ENCODE results near the gene NCK2.

GRCh38 chr2:105813405-105813804 lies 68.7 kb downstream of the NCK2 start:
- TF ChIP-seq CTCF (conservative IDR thresholded peaks at IDR 0.05 in 1 of 2, IDR thresholded peaks at IDR 0.05 in 1 of 2; ENCODE audit: extremely low read depth in 1 of 2, insufficient read depth in 1 of 2, low read depth in 1 of 2, low read length in 2 of 2) (no peak), EZH2 (IDR thresholded peaks at IDR 0.05; ENCODE audit: borderline replicate concordance, low read length) (no peak)
